ENCODE results near the gene DRD4. TPM values are rescaled to one million over a fixed set of nuclear protein-coding genes. Genes with fewer than 3 reads are reported as not detected.
A peak's percentile ranks its signal among the peaks of the same experiment; 100 is the strongest.

The DRD4 gene
- total RNA-seq, 1 donor from 2014 or later = 0.97 TPM

DNA sequence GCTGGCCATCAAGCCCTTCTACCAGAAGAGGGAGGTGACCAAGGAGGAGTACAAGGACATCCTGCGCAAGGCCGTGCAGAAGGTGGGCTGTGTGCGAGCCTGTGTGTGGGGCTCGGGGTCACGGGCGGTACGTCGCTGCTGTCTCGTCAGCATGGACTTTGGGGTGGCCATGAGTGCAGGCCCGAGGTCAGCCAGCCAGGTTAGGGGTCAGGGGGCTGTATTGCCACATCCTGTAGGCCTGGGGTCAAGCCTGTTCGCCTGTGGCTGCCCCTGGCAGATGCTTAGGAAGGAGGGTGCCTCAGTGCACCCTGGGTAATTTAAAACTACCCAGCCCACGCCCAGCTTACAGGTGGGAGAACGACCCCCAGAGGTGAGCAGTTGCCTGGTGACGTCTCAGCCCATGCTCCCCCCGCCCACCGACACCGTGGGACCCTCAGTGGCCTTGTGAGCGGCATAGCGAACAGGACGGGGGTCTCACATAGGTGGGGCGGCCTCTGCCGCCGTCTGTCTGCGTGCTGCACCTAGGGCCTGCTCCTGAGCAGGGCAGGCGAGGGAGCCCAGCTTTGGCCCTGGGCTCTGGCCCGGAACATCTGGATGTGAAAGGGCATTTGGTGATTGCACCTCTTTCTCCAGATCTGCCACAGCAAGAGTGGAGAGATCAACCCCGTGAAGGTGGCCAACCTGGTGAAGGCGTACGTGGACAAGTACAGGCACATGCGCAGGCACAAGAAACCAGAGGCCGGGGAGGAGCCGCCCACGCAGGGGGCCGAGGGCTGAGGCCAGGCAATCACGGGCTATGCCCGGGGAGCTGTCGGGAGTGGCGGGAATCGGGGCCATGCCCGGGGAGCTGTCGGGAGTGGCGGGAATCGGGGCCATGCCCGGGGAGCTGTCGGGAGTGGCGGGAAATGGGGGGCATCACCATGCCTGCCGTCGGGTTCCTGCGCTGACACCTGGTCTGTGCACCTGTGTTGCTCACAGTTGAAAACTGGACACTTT lies 25.8 kb upstream of the DRD4 start:
- peak overlapping the region; percentile 58 for H3K4me3 Mint-ChIP-seq
- no peaks in the 10 kb centered on the region for H3K27me3 ChIP-seq

DNA sequence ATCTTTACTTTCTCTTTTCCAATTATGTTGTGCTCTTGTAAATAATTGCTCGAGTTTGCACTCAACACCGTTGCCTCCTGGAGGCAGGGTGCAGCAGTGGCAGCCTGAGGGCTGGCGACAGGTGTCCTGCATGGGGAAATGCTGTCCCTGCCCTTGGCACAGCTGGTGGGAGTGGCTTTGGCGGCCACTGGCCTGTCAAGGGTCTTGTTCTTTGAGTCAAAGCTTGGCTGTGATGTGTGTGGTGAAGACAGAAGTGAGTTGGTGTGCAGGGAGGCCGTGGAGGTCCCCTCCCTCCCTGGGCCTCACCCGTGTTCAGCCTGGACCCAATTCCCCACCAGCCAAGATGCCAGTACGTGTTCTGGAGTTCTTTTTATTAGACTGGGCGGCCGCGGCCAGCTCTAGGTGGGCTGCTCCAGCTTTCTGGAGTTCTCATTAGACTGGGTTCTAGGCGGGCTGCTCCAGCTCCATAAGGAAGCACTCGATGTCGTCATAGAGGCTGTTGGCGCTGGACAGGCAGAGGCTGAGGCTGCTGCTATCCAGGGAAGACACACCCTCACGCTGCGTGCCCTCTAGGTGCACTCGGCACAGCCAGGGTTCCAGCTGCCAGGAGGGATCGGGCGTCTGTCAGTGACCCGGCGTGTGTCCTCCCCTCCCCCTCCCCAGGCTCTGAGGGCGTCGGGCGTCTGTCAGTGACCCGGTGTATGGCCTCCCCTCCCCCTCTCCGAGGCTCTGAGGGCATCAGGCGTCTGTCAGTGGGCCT lies 24.7 kb upstream of the DRD4 start:
- Histone ChIP-seq H4K20me1 (ENCODE audit: low read depth) (peaks cover 54% of the 10 kb centered on the region), H3K4me3 (no peak overlapping the region), H3F3A (ENCODE audit: low read depth) (peaks cover 32% of the 10 kb centered on the region), H3K9me3 (ENCODE audit: low read depth) (no peaks in the 10 kb centered on the region), H3K4me2 (no peak overlapping the region), H3K79me2 (ENCODE audit: low read depth) (peaks cover 5% of the 10 kb centered on the region), H2AFZ (replicated peaks) (no peak overlapping the region), H3K9ac (no peak overlapping the region), H3K4me1 (no peaks in the 10 kb centered on the region), H3K27ac (no peak overlapping the region), H3K36me3 (no peaks in the 10 kb centered on the region), H3K27me3 (no peaks in the 10 kb centered on the region)
- TF ChIP-seq CTCF (IDR thresholded peaks at IDR 0.05) = peak; percentile 30
- no peak for TF ChIP-seq EZH2phosphoT487 (IDR thresholded peaks at IDR 0.05)
- H3K36me3 Mint-ChIP-seq = peaks cover 6% of the 10 kb centered on the region
- peaks cover 18% of the 10 kb centered on the region for H3K27me3 Mint-ChIP-seq (ENCODE audit: insufficient read depth, low read depth)
- no peaks in the 10 kb centered on the region for H3K9me3 Mint-ChIP-seq
- no peak overlapping the region for H3K27ac Mint-ChIP-seq
- H3K4me3 Mint-ChIP-seq = no peak overlapping the region
- peak; percentile 48 for DNase-seq (ENCODE audit: low spot score)
- H3K4me1 Mint-ChIP-seq = no peaks in the 10 kb centered on the region

More for the DNA sequence above, 25.8 kb upstream of the DRD4 start:
- H3F3A ChIP-seq (ENCODE audit: low read depth) = peaks cover 32% of the 10 kb centered on the region
- no peaks in the 10 kb centered on the region for H3K9me3 ChIP-seq (ENCODE audit: low read depth)
- no peak overlapping the region for H3K4me3 ChIP-seq
- TF ChIP-seq EZH2 (IDR thresholded peaks at IDR 0.05) (no peak), CTCF (IDR thresholded peaks at IDR 0.05) (no peak), EZH2phosphoT487 (IDR thresholded peaks at IDR 0.05) (no peak)
- H4K20me1 ChIP-seq (ENCODE audit: low read depth) = peaks cover 56% of the 10 kb centered on the region
- no peaks in the 10 kb centered on the region for H3K4me1 Mint-ChIP-seq
- no peak overlapping the region for H3K4me2 ChIP-seq
- H3K4me1 ChIP-seq = no peaks in the 10 kb centered on the region
- no peaks in the 10 kb centered on the region for H3K9me3 Mint-ChIP-seq
- no peak overlapping the region for H3K9ac ChIP-seq
- no peak overlapping the region for H3K27ac ChIP-seq
- H3K79me2 ChIP-seq (ENCODE audit: low read depth) = peaks cover 2% of the 10 kb centered on the region
- no peak overlapping the region for H3K27ac Mint-ChIP-seq
- H3K36me3 ChIP-seq = no peaks in the 10 kb centered on the region
- H2AFZ ChIP-seq (replicated peaks) = no peak overlapping the region
- H3K27me3 Mint-ChIP-seq (ENCODE audit: insufficient read depth, low read depth) = peaks cover 17% of the 10 kb centered on the region
- H3K36me3 Mint-ChIP-seq = peaks cover 13% of the 10 kb centered on the region
- no peak for DNase-seq (ENCODE audit: low spot score)

DNA sequence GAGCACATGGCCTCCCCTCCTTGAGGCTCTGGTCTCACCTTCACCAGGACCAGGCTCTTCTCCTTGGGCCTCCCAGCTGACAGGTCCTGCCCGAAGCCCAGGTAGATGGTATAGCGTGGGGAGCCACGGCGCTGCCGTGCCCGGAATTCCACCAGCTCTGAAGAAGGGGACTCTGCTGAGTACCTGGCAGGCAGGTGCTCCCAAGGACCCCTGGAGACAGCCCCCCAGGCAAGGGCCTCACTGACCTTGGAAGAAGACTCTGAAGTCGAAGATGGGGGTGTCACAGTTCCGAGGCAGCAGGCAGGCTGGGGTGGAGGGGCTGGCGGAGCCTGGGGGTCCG lies 24.1 kb upstream of the DRD4 start:
- Histone ChIP-seq H2AFZ (replicated peaks) (no peak overlapping the region), H3K9ac (no peak overlapping the region), H3K27ac (no peak overlapping the region), H3F3A (ENCODE audit: low read depth) (peaks cover 32% of the 10 kb centered on the region), H3K79me2 (ENCODE audit: low read depth) (peaks cover 5% of the 10 kb centered on the region), H3K4me3 (no peak overlapping the region), H4K20me1 (ENCODE audit: low read depth) (peaks cover 54% of the 10 kb centered on the region), H3K4me1 (no peaks in the 10 kb centered on the region), H3K27me3 (no peaks in the 10 kb centered on the region), H3K36me3 (no peaks in the 10 kb centered on the region), H3K4me2 (no peak overlapping the region), H3K9me3 (ENCODE audit: low read depth) (no peaks in the 10 kb centered on the region)
- no peak for DNase-seq (ENCODE audit: low spot score)
- Mint-ChIP-seq H3K4me1 (no peaks in the 10 kb centered on the region), H3K4me3 (no peak overlapping the region), H3K27ac (no peak overlapping the region), H3K27me3 (ENCODE audit: insufficient read depth, low read depth) (peaks cover 17% of the 10 kb centered on the region), H3K9me3 (no peaks in the 10 kb centered on the region), H3K36me3 (peaks cover 6% of the 10 kb centered on the region)
- TF ChIP-seq EZH2phosphoT487 (IDR thresholded peaks at IDR 0.05) (no peak), EZH2 (IDR thresholded peaks at IDR 0.05) (no peak), CTCF (IDR thresholded peaks at IDR 0.05) (no peak)
